ENCODE results near the gene KIF1A.

Gene KIF1A

GRCh38 chr2:240865391-240865790, 45.4 kb upstream of the KIF1A start:
- TF ChIP-seq, protein P1, sequence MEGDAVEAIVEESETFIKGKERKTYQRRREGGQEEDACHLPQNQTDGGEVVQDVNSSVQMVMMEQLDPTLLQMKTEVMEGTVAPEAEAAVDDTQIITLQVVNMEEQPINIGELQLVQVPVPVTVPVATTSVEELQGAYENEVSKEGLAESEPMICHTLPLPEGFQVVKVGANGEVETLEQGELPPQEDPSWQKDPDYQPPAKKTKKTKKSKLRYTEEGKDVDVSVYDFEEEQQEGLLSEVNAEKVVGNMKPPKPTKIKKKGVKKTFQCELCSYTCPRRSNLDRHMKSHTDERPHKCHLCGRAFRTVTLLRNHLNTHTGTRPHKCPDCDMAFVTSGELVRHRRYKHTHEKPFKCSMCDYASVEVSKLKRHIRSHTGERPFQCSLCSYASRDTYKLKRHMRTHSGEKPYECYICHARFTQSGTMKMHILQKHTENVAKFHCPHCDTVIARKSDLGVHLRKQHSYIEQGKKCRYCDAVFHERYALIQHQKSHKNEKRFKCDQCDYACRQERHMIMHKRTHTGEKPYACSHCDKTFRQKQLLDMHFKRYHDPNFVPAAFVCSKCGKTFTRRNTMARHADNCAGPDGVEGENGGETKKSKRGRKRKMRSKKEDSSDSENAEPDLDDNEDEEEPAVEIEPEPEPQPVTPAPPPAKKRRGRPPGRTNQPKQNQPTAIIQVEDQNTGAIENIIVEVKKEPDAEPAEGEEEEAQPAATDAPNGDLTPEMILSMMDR (conservative IDR thresholded peaks at IDR 0.05; ENCODE audit: low read length), result no peak
- TF ChIP-seq EZH2phosphoT487 (IDR thresholded peaks at IDR 0.05; ENCODE audit: borderline replicate concordance), result no peak
- Histone ChIP-seq H2AFZ (ENCODE audit: low read length) (no peak overlapping the region), H3F3A (ENCODE audit: low read depth) (no peaks in the 10 kb centered on the region), H3K4me2 (ENCODE audit: low read depth, low read length, poor library complexity, severe bottlenecking) (no peak overlapping the region), H4K20me1 (ENCODE audit: insufficient read depth, low read length, poor library complexity, severe bottlenecking) (no peaks in the 10 kb centered on the region), H3K36me3 (ENCODE audit: insufficient read depth, low read length) (no peaks in the 10 kb centered on the region), H3K4me3 (ENCODE audit: low read length, poor library complexity, severe bottlenecking) (no peak overlapping the region), H3K9me2 (replicated peaks; ENCODE audit: low read depth, low read length) (no peaks in the 10 kb centered on the region), H3K4me1 (ENCODE audit: insufficient read depth, low read length, poor library complexity, severe bottlenecking) (no peaks in the 10 kb centered on the region), H3K9me3 (ENCODE audit: insufficient read depth, low read depth, low read length) (no peaks in the 10 kb centered on the region), H3K9ac (ENCODE audit: low read depth, low read length, poor library complexity, severe bottlenecking) (no peak overlapping the region), H3K27me3 (ENCODE audit: insufficient read depth, low read length, poor library complexity, severe bottlenecking) (no peaks in the 10 kb centered on the region), H3K79me2 (ENCODE audit: insufficient read depth, low read length) (no peaks in the 10 kb centered on the region)

DNA sequence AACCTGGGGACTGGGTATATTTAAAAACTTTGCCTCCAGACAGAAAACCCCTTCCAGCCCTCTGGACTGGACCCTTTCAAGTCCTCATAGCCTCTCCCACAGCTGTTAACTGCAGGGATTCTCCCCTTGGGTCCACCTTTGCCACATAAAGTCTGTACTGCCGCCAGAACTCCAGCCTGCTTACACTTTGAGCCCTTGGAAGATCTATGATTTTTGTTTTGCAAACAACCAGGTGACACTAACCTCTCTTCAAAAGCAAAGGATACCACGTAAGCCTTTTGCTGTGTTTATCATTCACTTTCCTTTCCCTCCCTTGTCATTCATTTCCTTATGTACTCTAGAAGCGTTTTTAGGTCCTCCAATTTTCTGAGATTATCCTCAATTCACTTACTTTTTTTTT, 44.5 kb upstream of the KIF1A start:
- H3K4me2 ChIP-seq (ENCODE audit: low read depth, low read length, poor library complexity, severe bottlenecking), result no peak overlapping the region
- no peaks in the 10 kb centered on the region for H3K27me3 ChIP-seq (ENCODE audit: insufficient read depth, low read length, poor library complexity, severe bottlenecking)
- no peaks in the 10 kb centered on the region for H3K9me3 ChIP-seq (ENCODE audit: insufficient read depth, low read depth, low read length)
- no peaks in the 10 kb centered on the region for H3F3A ChIP-seq (ENCODE audit: low read depth)
- H3K9me2 ChIP-seq (replicated peaks; ENCODE audit: low read depth, low read length), result no peaks in the 10 kb centered on the region
- H2AFZ ChIP-seq (ENCODE audit: low read length), result no peak overlapping the region
- no peak overlapping the region for H3K4me3 ChIP-seq (ENCODE audit: low read length, poor library complexity, severe bottlenecking)
- no peaks in the 10 kb centered on the region for H3K4me1 ChIP-seq (ENCODE audit: insufficient read depth, low read length, poor library complexity, severe bottlenecking)
- TF ChIP-seq, protein P1 (conservative IDR thresholded peaks at IDR 0.05; ENCODE audit: low read length), result no peak
- no peak for TF ChIP-seq EZH2phosphoT487 (IDR thresholded peaks at IDR 0.05; ENCODE audit: borderline replicate concordance)
- no peaks in the 10 kb centered on the region for H3K79me2 ChIP-seq (ENCODE audit: insufficient read depth, low read length)
- no peaks in the 10 kb centered on the region for H3K36me3 ChIP-seq (ENCODE audit: insufficient read depth, low read length)
- no peak overlapping the region for H3K9ac ChIP-seq (ENCODE audit: low read depth, low read length, poor library complexity, severe bottlenecking)
- H4K20me1 ChIP-seq (ENCODE audit: insufficient read depth, low read length, poor library complexity, severe bottlenecking), result no peaks in the 10 kb centered on the region

GRCh38 chr2:240861547-240861946, 41.5 kb upstream of the KIF1A start:
- H3K4me3 ChIP-seq (ENCODE audit: low read length, poor library complexity, severe bottlenecking), result no peak overlapping the region
- H3K9ac ChIP-seq (ENCODE audit: low read depth, low read length, poor library complexity, severe bottlenecking), result no peak overlapping the region
- H3K27me3 ChIP-seq (ENCODE audit: insufficient read depth, low read length, poor library complexity, severe bottlenecking), result no peaks in the 10 kb centered on the region
- no peaks in the 10 kb centered on the region for H3K36me3 ChIP-seq (ENCODE audit: insufficient read depth, low read length)
- H3F3A ChIP-seq (ENCODE audit: low read depth), result no peaks in the 10 kb centered on the region
- no peaks in the 10 kb centered on the region for H4K20me1 ChIP-seq (ENCODE audit: insufficient read depth, low read length, poor library complexity, severe bottlenecking)
- H3K4me2 ChIP-seq (ENCODE audit: low read depth, low read length, poor library complexity, severe bottlenecking), result no peak overlapping the region
- no peak overlapping the region for H2AFZ ChIP-seq (ENCODE audit: low read length)
- H3K9me3 ChIP-seq (ENCODE audit: insufficient read depth, low read depth, low read length), result peaks cover 4% of the 10 kb centered on the region; the same call in 1 of the 2 replicates
- H3K9me2 ChIP-seq (replicated peaks; ENCODE audit: low read depth, low read length), result no peaks in the 10 kb centered on the region
- H3K4me1 ChIP-seq (ENCODE audit: insufficient read depth, low read length, poor library complexity, severe bottlenecking), result no peaks in the 10 kb centered on the region
- TF ChIP-seq, protein P1 (conservative IDR thresholded peaks at IDR 0.05; ENCODE audit: low read length), result no peak
- TF ChIP-seq EZH2phosphoT487 (IDR thresholded peaks at IDR 0.05; ENCODE audit: borderline replicate concordance), result no peak
- H3K79me2 ChIP-seq (ENCODE audit: insufficient read depth, low read length), result no peaks in the 10 kb centered on the region
